ENCODE results near the gene MKNK1.

DNA sequence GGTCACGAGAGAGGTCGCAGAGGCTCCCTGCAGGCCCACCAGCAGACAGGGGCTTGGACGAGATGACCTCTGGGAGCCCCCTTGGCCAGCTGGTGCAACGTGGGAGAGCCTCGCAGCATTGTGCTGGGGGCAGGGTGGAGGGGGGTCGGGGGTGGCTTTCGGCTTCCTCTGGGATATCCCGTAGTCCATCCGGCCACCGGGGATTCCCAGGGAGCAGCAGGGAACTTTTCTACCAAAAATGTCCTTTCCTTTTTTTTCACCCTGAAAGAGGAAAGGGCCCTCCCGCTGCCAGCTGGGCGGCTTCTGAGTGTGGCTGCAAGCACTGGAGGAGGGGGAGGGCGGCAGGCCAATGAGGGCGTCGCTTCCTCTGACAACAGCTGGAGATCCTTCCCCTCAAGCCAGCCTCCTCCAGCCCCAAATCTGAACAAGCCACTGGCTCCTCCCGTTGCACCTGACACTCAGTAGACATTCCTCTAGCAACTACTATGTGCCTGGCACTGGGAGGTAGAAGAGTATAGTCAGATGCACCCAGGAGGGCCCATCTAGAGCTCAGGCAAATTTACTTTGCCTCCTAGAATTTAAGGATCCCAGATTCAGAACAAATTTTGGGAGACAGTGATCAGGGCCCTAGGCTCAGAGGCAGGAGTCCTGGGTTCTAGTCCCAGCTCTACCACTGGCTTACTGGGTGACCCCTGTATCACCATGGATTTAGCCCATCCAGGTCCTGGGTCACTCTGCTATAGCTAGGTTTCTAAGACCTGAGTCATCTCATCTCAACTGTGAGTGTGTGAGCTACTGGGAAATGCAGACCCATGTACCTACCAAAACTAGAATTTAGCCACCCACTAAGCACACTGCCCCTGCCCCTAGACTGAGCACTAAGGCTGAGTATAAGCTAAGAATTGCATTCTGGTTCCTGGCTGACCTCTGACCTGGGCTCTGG lies 9.9 kb upstream of the MKNK1 start:
- TF ChIP-seq, protein P1, sequence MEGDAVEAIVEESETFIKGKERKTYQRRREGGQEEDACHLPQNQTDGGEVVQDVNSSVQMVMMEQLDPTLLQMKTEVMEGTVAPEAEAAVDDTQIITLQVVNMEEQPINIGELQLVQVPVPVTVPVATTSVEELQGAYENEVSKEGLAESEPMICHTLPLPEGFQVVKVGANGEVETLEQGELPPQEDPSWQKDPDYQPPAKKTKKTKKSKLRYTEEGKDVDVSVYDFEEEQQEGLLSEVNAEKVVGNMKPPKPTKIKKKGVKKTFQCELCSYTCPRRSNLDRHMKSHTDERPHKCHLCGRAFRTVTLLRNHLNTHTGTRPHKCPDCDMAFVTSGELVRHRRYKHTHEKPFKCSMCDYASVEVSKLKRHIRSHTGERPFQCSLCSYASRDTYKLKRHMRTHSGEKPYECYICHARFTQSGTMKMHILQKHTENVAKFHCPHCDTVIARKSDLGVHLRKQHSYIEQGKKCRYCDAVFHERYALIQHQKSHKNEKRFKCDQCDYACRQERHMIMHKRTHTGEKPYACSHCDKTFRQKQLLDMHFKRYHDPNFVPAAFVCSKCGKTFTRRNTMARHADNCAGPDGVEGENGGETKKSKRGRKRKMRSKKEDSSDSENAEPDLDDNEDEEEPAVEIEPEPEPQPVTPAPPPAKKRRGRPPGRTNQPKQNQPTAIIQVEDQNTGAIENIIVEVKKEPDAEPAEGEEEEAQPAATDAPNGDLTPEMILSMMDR (IDR thresholded peaks at IDR 0.05; ENCODE audit: low read depth, low read length, poor library complexity, severe bottlenecking): no peak
- no peak for TF ChIP-seq EZH2phosphoT487 (IDR thresholded peaks at IDR 0.05; ENCODE audit: borderline replicate concordance, low read length)

All from DOHH2 (cell line).